Suprapubic skin (tissue), 4 donors: Measurements from ENCODE around the gene ARSG. TPM values are rescaled to one million over a fixed set of nuclear protein-coding genes. Genes with fewer than 3 reads are reported as not detected.
"Not testable (repeated sequence)": the region's sequence is repeated elsewhere in the genome, so short reads cannot be mapped to it uniquely, and the experiment has no call there.

Experiments
- DNase-seq, 2 donors: peaks; one replicate each; pipeline ENCODE4 v3.0.0-alpha.2; 2019; ENCODE audit warnings: low spot score in 2 of 2
- H3K27ac ChIP-seq: fragments of 200-600 bp; sonication (generic); one replicate; pipeline ENCODE4 v1.5.1; 2019
- H3K27me3 ChIP-seq: fragments of 200-600 bp; sonication (generic); one replicate; pipeline ENCODE4 v1.5.1; 2019
- H3K36me3 ChIP-seq: fragments of 200-600 bp; sonication (generic); one replicate; pipeline ENCODE4 v1.5.1; 2019
- H3K4me1 ChIP-seq: fragments of 200-600 bp; sonication (generic); one replicate; pipeline ENCODE4 v1.5.1; 2019
- H3K4me3 ChIP-seq: fragments of 200-600 bp; sonication (generic); one replicate; pipeline ENCODE4 v1.5.1; 2019; ENCODE audit warnings: mild to moderate bottlenecking
- H3K9me3 ChIP-seq: fragments of 200-600 bp; sonication (generic); one replicate; pipeline ENCODE4 v1.5.1; 2019
- EP300 ChIP-seq: sonication (generic); formaldehyde crosslinking; IDR thresholded peaks from one replicate; pipeline ENCODE4 v1.6.1; 2017; ENCODE audit warnings: antibody characterized with exemption
- POLR2A ChIP-seq, 2 donors: fragments of 450-650 bp; IDR thresholded peaks; one replicate each; pipeline ENCODE4 v1.6.1; 2017; ENCODE audit warnings: antibody characterized with exemption in 2 of 2, mild to moderate bottlenecking in 2 of 2, moderate library complexity in 2 of 2
- POLR2AphosphoS5 ChIP-seq, 3 donors: sonication (generic); formaldehyde crosslinking; IDR thresholded peaks; one replicate each; pipeline ENCODE4 v1.6.1; 2017; ENCODE audit warnings: antibody characterized with exemption in 3 of 3
- WGBS: methylation state at CpG from one replicate; pipeline ENCODE4 v1.1.5; 2018; 5-methylcytosine and 5-hydroxymethylcytosine counted together
- total RNA-seq, 4 donors: library from RNA; depleted of rRNA; stranded (reverse); fragments of >200 nt; gene quantifications; one replicate each; pipeline ENCODE4 v1.1.0, GENCODE V29; 2016
- TF ChIP-seq, protein P1 (sequence below), 2 donors: fragments of 200-600 bp in 1 of 2; fragments of 450-650 bp in 1 of 2; sonication (generic) in 1 of 2; IDR thresholded peaks; one replicate each; pipeline ENCODE4 v1.5.1; 2016 to 2019; ENCODE audit warnings: antibody characterized with exemption in 2 of 2, mild to moderate bottlenecking in 1 of 2, moderate library complexity in 1 of 2

ARSG gene
- total RNA-seq, 4 donors from 2014 or later, result 7.7 to 12.7 (median 10.7) TPM

DNA sequence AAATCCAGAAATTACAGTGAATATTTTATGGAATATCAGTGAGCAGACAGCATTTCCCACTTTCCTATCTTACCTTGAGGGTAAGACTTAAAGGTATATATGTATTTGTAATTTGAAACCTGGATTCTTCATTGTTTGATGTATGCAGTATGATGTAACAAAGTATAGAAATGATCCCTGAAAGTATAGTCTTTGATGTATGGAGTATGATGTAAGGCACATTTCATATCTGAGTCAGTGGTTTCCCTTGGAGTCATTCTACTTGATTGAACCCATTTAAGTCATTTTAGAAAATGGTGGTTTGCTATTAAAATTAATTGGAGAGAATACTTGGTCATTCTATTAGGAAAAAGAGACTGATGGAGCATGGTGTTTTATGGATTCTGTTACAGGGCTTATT lies 33.4 kb upstream of the ARSG start:
- no peaks in the 10 kb centered on the region for H3K9me3 ChIP-seq
- peaks cover 33% of the 10 kb centered on the region for H3K36me3 ChIP-seq
- DNase-seq, result no peak
- TF ChIP-seq POLR2A (IDR thresholded peaks at IDR 0.05) (no peak), POLR2AphosphoS5 (IDR thresholded peaks at IDR 0.05) (no peak), EP300 (no peak)
- TF ChIP-seq, protein P1, sequence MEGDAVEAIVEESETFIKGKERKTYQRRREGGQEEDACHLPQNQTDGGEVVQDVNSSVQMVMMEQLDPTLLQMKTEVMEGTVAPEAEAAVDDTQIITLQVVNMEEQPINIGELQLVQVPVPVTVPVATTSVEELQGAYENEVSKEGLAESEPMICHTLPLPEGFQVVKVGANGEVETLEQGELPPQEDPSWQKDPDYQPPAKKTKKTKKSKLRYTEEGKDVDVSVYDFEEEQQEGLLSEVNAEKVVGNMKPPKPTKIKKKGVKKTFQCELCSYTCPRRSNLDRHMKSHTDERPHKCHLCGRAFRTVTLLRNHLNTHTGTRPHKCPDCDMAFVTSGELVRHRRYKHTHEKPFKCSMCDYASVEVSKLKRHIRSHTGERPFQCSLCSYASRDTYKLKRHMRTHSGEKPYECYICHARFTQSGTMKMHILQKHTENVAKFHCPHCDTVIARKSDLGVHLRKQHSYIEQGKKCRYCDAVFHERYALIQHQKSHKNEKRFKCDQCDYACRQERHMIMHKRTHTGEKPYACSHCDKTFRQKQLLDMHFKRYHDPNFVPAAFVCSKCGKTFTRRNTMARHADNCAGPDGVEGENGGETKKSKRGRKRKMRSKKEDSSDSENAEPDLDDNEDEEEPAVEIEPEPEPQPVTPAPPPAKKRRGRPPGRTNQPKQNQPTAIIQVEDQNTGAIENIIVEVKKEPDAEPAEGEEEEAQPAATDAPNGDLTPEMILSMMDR (IDR thresholded peaks at IDR 0.05), result no peak
- peaks cover 13% of the 10 kb centered on the region for H3K4me1 ChIP-seq
- no peak overlapping the region for H3K27ac ChIP-seq
- H3K27me3 ChIP-seq, result no peaks in the 10 kb centered on the region
- no peak overlapping the region for H3K4me3 ChIP-seq

DNA sequence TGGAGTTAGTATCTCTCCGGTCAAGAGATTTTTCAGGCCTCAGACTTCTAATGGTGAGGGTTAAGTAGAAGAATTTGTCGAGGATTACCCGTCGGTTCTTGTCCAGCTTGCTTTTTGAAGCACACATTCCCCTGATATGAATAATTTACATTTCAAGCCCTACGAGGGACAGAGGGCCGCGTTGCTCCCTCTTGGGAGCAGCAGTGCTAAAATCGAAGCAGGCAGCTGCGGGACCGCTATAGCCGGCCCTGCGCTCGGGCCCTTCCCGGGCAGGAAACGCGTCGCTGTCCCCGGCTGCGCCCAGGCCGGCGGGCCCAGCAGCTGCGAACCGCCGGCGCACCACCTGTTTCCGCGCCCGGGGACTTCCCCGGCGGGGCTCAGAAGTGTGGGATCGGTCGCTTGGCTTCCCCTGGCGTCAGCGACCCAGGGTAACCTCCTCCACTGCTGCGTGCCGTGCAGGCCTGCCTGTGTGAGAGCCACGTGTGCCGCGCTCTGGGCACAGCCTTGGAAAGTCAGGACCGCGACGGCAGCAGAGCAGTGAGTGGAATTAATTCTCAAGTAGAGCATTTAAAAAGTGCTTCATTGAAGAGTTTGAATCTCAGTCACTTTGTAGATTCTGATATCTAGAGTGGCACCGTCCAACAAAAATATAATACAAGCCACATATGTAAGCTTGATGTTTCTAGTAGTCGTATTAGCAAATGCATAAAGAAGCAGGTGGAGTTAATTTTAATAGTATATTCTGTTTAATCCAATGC lies 32.2 kb upstream of the ARSG start:
- DNase-seq, H3K27me3 ChIP-seq, H3K9me3 ChIP-seq: not testable (repeated sequence)
- Histone ChIP-seq H3K4me1 (peaks cover 13% of the 10 kb centered on the region), H3K4me3 (peak overlapping the region; percentile 22), H3K36me3 (peaks cover 26% of the 10 kb centered on the region), H3K27ac (peak overlapping the region; percentile 62)
- WGBS, result 12% methylated on average over 15 of the region's 44 CpGs

DNA sequence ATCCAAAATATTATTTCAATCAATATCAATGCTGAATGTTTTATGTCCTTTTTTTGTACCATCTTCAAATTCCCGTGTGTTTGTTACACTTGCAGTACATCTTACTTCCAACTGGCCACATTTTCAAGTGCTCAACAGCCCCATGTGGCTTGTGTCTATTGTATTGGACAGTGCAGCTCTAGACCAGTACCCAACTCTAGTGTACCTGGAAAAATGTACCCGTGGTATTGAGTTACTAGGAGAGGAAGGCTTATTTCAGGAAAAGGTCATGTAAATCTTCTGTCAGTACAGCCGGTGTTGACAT lies 31.7 kb upstream of the ARSG start:
- not testable (repeated sequence) for H3K4me3 ChIP-seq, H3K27me3 ChIP-seq, H3K9me3 ChIP-seq, DNase-seq
- peaks cover 13% of the 10 kb centered on the region for H3K4me1 ChIP-seq
- H3K36me3 ChIP-seq, result peaks cover 20% of the 10 kb centered on the region
- 73% methylated on average over 3 of the region's 3 CpGs for WGBS
- peak overlapping the region; percentile 6 for H3K27ac ChIP-seq

DNA sequence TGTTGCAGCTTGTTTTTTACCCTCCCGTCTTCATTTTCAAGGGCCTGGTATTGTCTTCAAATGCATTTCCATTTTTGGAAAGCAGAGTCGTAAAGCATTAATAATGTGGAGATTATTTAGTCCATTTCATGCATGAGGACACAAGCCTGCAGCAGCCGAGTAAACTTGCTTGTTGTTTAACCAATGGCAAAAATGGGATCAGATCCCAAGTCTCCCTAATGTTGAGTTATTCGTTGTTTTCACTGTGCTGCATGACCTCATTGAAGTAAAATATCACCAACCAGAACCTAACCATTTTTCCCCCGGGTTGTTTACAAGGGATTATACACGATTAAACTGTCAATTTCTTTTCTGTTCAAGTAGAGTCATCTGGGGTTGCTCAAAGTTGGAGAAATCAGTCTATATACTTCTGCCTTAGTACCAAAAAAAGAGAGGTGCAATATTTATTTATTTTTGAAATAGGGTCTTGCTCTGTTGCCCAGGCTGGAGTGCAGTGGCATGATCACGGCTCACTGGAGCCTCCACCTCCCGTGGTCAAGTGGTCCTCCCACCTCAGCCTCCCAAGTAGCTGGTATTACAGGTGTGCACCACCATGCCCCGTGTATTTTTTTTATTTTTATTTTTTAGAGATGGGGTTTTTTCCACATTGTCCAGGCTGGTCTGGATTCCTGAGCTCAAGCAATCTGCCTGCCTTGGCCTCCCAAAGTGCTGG lies 31.1 kb upstream of the ARSG start:
- no peaks in the 10 kb centered on the region for H3K9me3 ChIP-seq
- no peak for DNase-seq
- no peaks in the 10 kb centered on the region for H3K27me3 ChIP-seq
- peaks cover 14% of the 10 kb centered on the region for H3K36me3 ChIP-seq
- 79% methylated on average over 9 of the region's 9 CpGs for WGBS
- no peak overlapping the region for H3K27ac ChIP-seq
- no peak overlapping the region for H3K4me3 ChIP-seq
- H3K4me1 ChIP-seq, result peaks cover 13% of the 10 kb centered on the region
- TF ChIP-seq POLR2AphosphoS5 (IDR thresholded peaks at IDR 0.05) (no peak), POLR2A (IDR thresholded peaks at IDR 0.05) (no peak), EP300 (no peak)
- TF ChIP-seq, protein P1 (IDR thresholded peaks at IDR 0.05), result no peak

DNA sequence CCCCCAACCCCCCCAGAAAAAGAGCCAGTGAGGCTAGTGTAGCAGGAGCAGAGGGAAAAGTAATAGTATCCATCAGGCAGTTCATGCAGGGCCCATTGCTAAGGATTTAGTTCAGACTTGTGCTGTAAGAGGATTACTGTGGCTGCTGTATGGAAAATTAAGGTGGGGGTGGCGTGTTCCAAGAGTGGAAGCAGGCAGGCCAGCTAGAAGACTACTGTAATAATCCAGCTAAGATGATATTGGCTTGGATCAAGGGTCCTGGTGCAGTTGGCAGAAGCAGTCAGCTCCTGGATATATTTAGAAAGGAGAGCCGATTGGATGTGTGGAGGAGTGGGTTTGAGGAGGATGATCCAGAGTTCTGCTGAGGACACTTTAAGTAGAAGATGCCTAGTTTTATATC lies 28.8 kb upstream of the ARSG start:
- not testable (repeated sequence) for DNase-seq, H3K4me3 ChIP-seq, H3K27ac ChIP-seq, H3K9me3 ChIP-seq, H3K27me3 ChIP-seq, H3K36me3 ChIP-seq
- H3K4me1 ChIP-seq, result peaks cover 11% of the 10 kb centered on the region
- WGBS, result 73% methylated on average over 2 of the region's 2 CpGs

DNA sequence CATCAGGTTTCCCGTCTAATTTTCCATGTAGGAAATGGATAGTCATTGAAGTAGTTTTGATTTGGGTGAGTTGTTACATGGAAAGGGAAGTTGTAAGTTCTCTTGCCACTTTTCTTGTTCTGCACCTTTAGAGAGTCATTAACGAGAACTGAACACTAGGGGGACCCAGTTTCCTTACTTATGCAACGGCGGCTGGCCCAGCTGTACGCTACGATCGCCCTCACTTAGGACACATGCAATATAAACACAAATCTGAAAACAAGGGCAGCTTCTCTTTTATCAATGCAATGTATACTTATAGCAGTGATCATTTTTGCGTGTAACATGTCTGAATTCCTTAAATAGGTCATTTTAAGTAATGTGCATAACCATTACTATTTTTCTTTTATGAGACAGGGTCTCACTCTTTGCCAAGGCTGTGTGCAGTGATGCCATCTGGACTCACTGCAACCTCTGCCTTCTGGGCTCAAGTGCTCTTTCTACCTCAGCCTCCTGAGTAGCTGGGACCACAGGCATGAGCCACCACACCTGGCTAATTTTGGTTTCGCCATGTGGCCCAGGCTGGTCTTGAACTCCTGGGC lies 28.1 kb upstream of the ARSG start:
- not testable (repeated sequence) for H3K27ac ChIP-seq

DNA sequence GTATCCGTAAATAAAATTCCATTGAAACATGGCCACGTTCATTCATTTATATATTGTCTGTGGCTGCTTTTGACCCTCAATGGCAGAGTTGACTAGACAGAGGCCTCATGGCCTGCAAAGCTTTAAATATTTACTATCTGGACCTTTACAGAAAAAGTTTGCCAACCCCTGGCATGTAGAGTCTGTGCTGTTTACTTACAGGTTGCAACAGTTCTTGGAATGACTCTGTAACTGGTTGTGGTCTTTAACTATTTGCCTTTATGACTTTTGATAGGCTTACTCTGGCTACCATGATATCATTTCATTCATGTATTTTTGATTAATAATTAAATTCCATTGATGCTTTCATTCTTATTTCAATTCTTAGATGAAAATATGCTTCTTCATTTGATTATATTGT lies 25.5 kb upstream of the ARSG start:
- H3K9me3 ChIP-seq, H3K27ac ChIP-seq, DNase-seq, H3K4me1 ChIP-seq, H3K4me3 ChIP-seq, H3K27me3 ChIP-seq, H3K36me3 ChIP-seq: not testable (repeated sequence)
- 88% methylated on average over 2 of the region's 2 CpGs for WGBS

More for the DNA sequence above, 28.1 kb upstream of the ARSG start:
- DNase-seq, H3K27me3 ChIP-seq, H3K9me3 ChIP-seq, H3K36me3 ChIP-seq, H3K4me3 ChIP-seq: not testable (repeated sequence)
- 11% methylated on average over 9 of the region's 9 CpGs for WGBS
- TF ChIP-seq, protein P1 (IDR thresholded peaks at IDR 0.05), result peak; percentile 36 to 55
- peaks cover 11% of the 10 kb centered on the region for H3K4me1 ChIP-seq
